ENCODE measurements around the gene ZNF217.

Gene ZNF217

GRCh38 chr20:53575481-53576194 is 18.0 kb downstream of the ZNF217 start:
- no peak for TF ChIP-seq CTCF (IDR thresholded peaks at IDR 0.05; ENCODE audit: low read depth, low read length)
- Histone ChIP-seq H3K27me3 (no peaks in the 10 kb centered on the region), H3K36me3 (peaks cover 87% of the 10 kb centered on the region), H3K4me1 (peaks cover 14% of the 10 kb centered on the region), H3K9me3 (no peaks in the 10 kb centered on the region), H3K4me3 (ENCODE audit: low read depth, low read length) (no peak overlapping the region)
- DNase-seq, result no peak

- H3K4me3 ChIP-seq (ENCODE audit: low read depth, low read length), result no peak overlapping the region
- H3K9me3 ChIP-seq, result no peaks in the 10 kb centered on the region
- DNase-seq, result no peak
- TF ChIP-seq CTCF (IDR thresholded peaks at IDR 0.05; ENCODE audit: low read depth, low read length), result no peak
- H3K4me1 ChIP-seq, result peaks cover 14% of the 10 kb centered on the region
- H3K36me3 ChIP-seq, result peaks cover 84% of the 10 kb centered on the region
- no peaks in the 10 kb centered on the region for H3K27me3 ChIP-seq
Observed at GRCh38 chr20:53574819-53575218, 18.8 kb downstream of the ZNF217 start.

GRCh38 chr20:53574259-53574789 is 19.3 kb downstream of the ZNF217 start:
- no peak for DNase-seq
- no peaks in the 10 kb centered on the region for H3K9me3 ChIP-seq
- H3K36me3 ChIP-seq, result peaks cover 84% of the 10 kb centered on the region
- no peaks in the 10 kb centered on the region for H3K27me3 ChIP-seq
- peaks cover 11% of the 10 kb centered on the region for H3K4me1 ChIP-seq
- TF ChIP-seq CTCF (IDR thresholded peaks at IDR 0.05; ENCODE audit: low read depth, low read length), result no peak
- H3K4me3 ChIP-seq (ENCODE audit: low read depth, low read length), result no peak overlapping the region

- DNase-seq, result no peak
- TF ChIP-seq CTCF (IDR thresholded peaks at IDR 0.05; ENCODE audit: low read depth, low read length), result no peak
- Histone ChIP-seq H3K9me3 (no peaks in the 10 kb centered on the region), H3K36me3 (peaks cover 83% of the 10 kb centered on the region), H3K27me3 (no peaks in the 10 kb centered on the region), H3K4me3 (ENCODE audit: low read depth, low read length) (no peak overlapping the region), H3K4me1 (no peaks in the 10 kb centered on the region)
Observed at GRCh38 chr20:53571555-53572286, 21.9 kb downstream of the ZNF217 start.

- H3K4me3 ChIP-seq (ENCODE audit: low read depth, low read length), result no peak overlapping the region
- H3K27me3 ChIP-seq, result no peaks in the 10 kb centered on the region
- H3K4me1 ChIP-seq, result no peaks in the 10 kb centered on the region
- TF ChIP-seq CTCF (IDR thresholded peaks at IDR 0.05; ENCODE audit: low read depth, low read length), result no peak
- no peaks in the 10 kb centered on the region for H3K9me3 ChIP-seq
- H3K36me3 ChIP-seq, result peaks cover 80% of the 10 kb centered on the region
- DNase-seq, result no peak
Observed at GRCh38 chr20:53570446-53571276, 23.0 kb downstream of the ZNF217 start.

Data from BE2C (cell line).